Mucosa of descending colon (tissue), 3 donors: ENCODE results near the gene FIGNL2. TPM values are rescaled to one million over a fixed set of nuclear protein-coding genes. Genes with fewer than 3 reads are reported as not detected.

Source experiments
- ATAC-seq: fragments of 200-7000 bp; cut with Tn5 transposase; one replicate; pipeline ENCODE4 v1.9.1; 2020; ENCODE audit warnings: mild to moderate bottlenecking, moderate library complexity
- DNase-seq, 3 donors: peaks; one replicate each; pipeline ENCODE4 v3.0.0-alpha.2; 2020
- H3K36me3 ChIP-seq: fragments of 200-600 bp; one replicate; pipeline ENCODE4 v1.8.0; 2021; ENCODE audit warnings: low read depth, mild to moderate bottlenecking
- H3K4me1 ChIP-seq: fragments of 200-600 bp; one replicate; pipeline ENCODE4 v1.8.0; 2021; ENCODE audit warnings: low read depth, mild to moderate bottlenecking
- H3K4me3 ChIP-seq: fragments of 200-600 bp; one replicate; pipeline ENCODE4 v1.8.0; 2021; ENCODE audit warnings: mild to moderate bottlenecking
- H3K9me3 ChIP-seq: fragments of 200-600 bp; one replicate; pipeline ENCODE4 v1.8.0; 2021; ENCODE audit warnings: mild to moderate bottlenecking
- intact Hi-C, 2 donors: fragments of 100-400 bp; cut with DNase I in 1 of 2; cut with micrococcal nuclease in 1 of 2; formaldehyde crosslinking; loops; one replicate each; pipeline versions ENCODE4 v1.11.0 to v1.11.1; 2022; cut with DNase I, micrococcal nuclease
- total RNA-seq, 3 donors: library from RNA; stranded (reverse); fragmentation: NEBNext Ultra II Directional in 2 of 3; extraction: Animal tissue kit (Norgen Biotek cat#: 25700) in 2 of 3; gene quantifications; one replicate each; pipeline versions ENCODE4 v1.2.1 to v1.2.4, GENCODE V29; 2021 to 2023
- TF ChIP-seq, protein P1 (sequence below): fragments of 200-600 bp; IDR thresholded peaks from one replicate; pipeline ENCODE4 v1.8.0; 2022; ENCODE audit warnings: antibody characterized with exemption, mild to moderate bottlenecking
- donor health status: DM: no; HTN: no; CAD: no; lungs with moderate emphysema.
- donor health status: DM: no; HTN: no; CAD: no.
- donor health status: DM: no; HTN: yes; CAD: no.

FIGNL2 gene
- total RNA-seq, 3 donors from 2014 or later = 0.26 to 0.44 (median 0.34) TPM

DNA sequence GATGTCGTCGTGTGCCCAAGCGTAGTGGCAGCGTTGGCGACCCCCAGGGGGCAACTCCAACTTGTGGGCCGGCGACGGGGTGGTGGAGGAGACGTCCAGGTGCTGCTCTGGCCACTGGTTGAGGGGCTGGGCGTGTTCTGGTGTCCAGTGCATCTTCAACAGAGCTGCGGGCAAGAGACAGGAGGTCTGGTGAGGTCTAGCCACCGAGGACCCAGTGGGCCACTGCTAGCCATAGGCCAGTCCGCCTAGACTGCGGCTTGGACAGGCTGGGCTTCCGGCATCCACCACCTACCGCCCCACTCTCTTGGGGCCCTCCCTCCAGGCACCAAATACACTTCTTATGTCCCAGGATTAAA is 26.3 kb downstream of the FIGNL2 start:
- ATAC-seq (no peak), DNase-seq (no peak)
- H3K4me3 ChIP-seq = no peak overlapping the region
- H3K4me1 ChIP-seq = peaks cover 1% of the 10 kb centered on the region
- no peaks in the 10 kb centered on the region for H3K9me3 ChIP-seq
- H3K36me3 ChIP-seq = no peaks in the 10 kb centered on the region
- intact Hi-C loops = loop anchor here in 1 of 2 donors (5.0 kb wide), 1 partner anchor 400 kb away; the partner anchor contains the start of gene SLC4A8
- TF ChIP-seq, protein P1, sequence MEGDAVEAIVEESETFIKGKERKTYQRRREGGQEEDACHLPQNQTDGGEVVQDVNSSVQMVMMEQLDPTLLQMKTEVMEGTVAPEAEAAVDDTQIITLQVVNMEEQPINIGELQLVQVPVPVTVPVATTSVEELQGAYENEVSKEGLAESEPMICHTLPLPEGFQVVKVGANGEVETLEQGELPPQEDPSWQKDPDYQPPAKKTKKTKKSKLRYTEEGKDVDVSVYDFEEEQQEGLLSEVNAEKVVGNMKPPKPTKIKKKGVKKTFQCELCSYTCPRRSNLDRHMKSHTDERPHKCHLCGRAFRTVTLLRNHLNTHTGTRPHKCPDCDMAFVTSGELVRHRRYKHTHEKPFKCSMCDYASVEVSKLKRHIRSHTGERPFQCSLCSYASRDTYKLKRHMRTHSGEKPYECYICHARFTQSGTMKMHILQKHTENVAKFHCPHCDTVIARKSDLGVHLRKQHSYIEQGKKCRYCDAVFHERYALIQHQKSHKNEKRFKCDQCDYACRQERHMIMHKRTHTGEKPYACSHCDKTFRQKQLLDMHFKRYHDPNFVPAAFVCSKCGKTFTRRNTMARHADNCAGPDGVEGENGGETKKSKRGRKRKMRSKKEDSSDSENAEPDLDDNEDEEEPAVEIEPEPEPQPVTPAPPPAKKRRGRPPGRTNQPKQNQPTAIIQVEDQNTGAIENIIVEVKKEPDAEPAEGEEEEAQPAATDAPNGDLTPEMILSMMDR = no peak

DNA sequence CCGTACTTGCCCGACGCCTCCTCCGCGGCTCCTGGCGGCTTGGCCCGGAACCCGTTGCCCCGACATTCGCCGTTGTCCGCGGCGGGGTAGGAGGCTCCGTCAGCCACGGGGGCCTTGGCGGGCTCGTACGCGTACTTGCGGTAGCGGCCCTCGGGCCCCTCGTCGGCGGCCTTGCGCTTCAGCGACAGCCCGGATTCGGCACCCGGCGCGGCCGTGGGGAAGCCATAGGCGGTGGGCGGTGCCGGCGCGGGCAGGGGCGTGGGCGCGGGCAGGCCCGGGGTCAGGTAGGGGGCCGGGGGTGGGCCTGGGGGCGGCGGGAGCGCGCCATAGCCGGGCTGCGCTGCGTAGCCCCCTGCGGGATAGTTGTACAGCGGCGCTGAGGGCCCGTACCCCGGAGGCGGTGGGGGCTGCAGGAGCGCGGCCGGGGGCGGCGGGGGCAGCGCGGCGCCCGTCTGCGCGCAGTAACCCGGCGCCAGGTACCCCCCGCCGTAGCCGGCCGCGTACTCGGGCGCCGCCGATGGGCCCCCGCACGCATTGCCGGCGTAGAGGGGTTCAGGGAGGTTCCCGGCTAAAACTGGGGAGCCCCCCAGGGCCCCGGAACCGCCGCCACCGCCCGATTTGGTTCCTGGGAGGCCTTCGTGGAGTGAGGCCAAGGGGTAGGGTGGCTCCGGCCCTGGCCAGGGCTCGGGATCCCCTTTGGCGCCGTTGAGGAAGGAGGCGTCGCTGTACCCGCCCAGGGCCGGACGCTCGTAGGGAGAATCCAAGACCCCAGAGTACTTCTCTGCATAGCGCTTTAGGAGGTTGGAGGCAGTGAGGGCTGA is 26.9 kb downstream of the FIGNL2 start:
- Histone ChIP-seq H3K9me3 (no peaks in the 10 kb centered on the region), H3K4me3 (no peak overlapping the region), H3K4me1 (no peaks in the 10 kb centered on the region), H3K36me3 (no peaks in the 10 kb centered on the region)
- TF ChIP-seq, protein P1 = no peak
- ATAC-seq (no peak), DNase-seq (peak in 1 of 3 donors; percentile 40)
- intact Hi-C loops = loop anchor here in 1 of 2 donors (5.0 kb wide), 1 partner anchor 399 kb away; the partner anchor contains the start of gene SLC4A8

DNA sequence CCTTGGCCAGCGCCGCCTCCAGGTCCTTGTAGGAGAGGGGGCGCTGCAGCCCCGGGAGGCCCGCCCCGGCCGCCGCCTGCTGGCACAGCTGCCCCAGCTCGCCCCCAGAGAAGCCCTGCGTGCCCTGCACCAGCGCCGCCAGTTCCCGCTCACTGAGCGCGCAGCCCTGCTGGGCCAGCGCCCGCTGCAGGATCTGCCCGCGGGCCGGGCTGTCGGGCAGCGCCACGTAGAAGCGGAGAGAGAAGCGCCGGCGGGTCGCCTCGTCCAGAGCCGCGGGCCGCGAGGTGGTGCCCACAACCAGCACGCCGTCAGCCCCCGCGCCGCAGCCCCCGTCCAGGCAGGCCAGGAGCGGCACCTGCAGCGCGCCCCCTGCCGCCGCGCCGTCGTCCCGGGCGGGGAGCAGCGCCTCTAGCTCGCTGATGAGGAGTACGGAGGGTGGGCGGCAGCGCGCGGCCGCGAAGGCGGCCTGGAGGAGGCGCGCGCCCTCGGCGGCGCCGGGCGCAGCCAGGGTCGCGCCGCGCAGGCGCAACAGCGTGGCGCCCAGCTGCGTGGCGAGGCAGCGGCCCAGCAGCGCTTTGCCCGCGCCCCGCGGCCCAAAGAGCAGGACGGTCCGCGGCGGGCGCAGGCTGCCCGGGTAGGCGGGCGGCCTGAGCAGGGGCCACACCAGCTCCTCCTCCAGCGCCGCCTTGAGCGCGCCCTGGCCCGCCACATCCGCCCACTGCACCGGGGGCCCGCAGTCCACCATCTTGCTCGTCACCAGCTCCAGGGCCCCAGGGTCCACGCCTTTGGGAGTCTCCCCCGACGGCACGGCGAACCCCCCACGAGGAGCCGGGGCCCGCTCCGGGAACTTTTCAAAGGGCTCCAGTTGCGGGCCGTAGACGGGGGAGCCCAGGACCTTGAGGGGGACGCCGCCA is 27.7 kb downstream of the FIGNL2 start:
- no peaks in the 10 kb centered on the region for H3K4me1 ChIP-seq
- TF ChIP-seq, protein P1 = no peak
- intact Hi-C loops = loop anchor here in 1 of 2 donors (5.0 kb wide), 1 partner anchor 398 kb away; the partner anchor contains the start of gene SLC4A8
- H3K36me3 ChIP-seq = no peaks in the 10 kb centered on the region
- no peaks in the 10 kb centered on the region for H3K9me3 ChIP-seq
- DNase-seq (peak; percentile 63 to 72 (median 69)), ATAC-seq (peak; percentile 74)
- no peak overlapping the region for H3K4me3 ChIP-seq

DNA sequence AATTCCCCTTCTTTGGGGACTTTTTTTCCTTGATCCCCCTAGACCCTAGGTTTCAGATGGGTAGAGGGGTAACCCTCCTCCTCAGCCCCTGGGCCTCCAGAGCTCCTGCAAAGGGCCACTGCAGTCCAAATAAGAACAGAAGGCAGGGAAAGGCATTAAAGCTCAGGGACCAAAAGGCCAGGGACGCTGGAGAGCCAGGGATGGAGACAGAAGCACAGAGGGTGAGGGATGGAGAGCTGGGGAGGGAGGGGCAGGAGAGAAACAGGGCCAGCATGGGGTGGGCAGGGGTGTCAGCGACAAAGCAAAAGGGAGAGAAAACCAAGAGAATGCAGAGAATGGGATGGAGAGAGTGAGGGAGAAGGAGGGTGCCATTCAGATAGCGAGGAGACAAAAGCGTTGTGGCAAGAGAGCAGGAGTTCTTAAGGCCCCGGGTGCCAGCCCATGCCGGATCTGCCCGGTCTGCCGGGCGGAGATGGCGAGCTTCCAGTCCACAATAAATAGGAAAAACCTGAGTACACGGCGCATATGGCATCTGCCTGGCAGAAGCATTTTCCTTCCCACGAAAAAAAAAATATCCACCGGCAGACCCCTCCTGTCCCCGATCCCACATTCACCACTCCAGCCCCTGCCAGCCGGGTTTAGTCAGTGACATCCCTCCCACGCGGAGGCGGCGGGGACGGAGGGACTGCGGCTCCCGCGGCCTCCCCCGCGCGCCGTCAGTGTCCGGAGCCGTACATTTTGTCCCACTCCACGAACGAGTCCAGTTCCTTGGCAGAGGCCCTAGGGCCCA is 28.6 kb downstream of the FIGNL2 start:
- Histone ChIP-seq H3K4me1 (peaks cover 7% of the 10 kb centered on the region), H3K4me3 (no peak overlapping the region), H3K9me3 (no peaks in the 10 kb centered on the region), H3K36me3 (no peaks in the 10 kb centered on the region)
- DNase-seq = peak in 1 of 3 donors; percentile 46
- TF ChIP-seq, protein P1 = no peak
- peak; percentile 29 for ATAC-seq
- intact Hi-C loops = loop anchor here in 1 of 2 donors (5.0 kb wide), 1 partner anchor 398 kb away; the partner anchor contains the start of gene SLC4A8
